GM12891 (cell line): ENCODE measurements around the gene OSM.

Experiments
- DNase-seq: peaks from one replicate; pipeline ENCODE4 v3.0.0; 2011; ENCODE audit warnings: low spot score; ENCODE audit not compliant: insufficient read length
- FAIRE-seq: peaks from 2 replicates; lab custom pipeline; 2011; peaks lifted over from hg19 to GRCh38; lab: Jason Lieb, UNC
- PAX5 ChIP-seq: IDR thresholded peaks from 2 replicates; pipeline ENCODE4 v1.6.1; 2011; ENCODE audit warnings: low read length, moderate library complexity, mild to moderate bottlenecking; ENCODE audit not compliant: insufficient read depth, severe bottlenecking
- POLR2A ChIP-seq: IDR thresholded peaks from 2 replicates; pipeline ENCODE4 v1.6.1; 2011; ENCODE audit warnings: low read depth, low read length, control low read depth
- POLR2AphosphoS5 ChIP-seq: IDR thresholded peaks from 2 replicates; pipeline ENCODE4 v1.6.1; 2011; ENCODE audit warnings: low read depth, low read length, control low read depth
- POU2F2 ChIP-seq: IDR thresholded peaks from 2 replicates; pipeline ENCODE4 v1.6.1; 2011; ENCODE audit warnings: low read depth, mild to moderate bottlenecking, control low read depth, low read length, moderate library complexity
- SPI1 ChIP-seq: IDR thresholded peaks from 2 replicates; pipeline ENCODE4 v1.6.1; 2011; ENCODE audit warnings: low read depth, low read length, control low read depth
- TAF1 ChIP-seq: IDR thresholded peaks from 2 replicates; pipeline ENCODE4 v1.6.1; 2011; ENCODE audit warnings: low read depth, low read length, control low read depth

Gene OSM

GRCh38 chr22:30285176-30285845 is 18.7 kb upstream of the OSM start:
- TF ChIP-seq PAX5, result no peak
- FAIRE-seq (no peak), DNase-seq (no peak)

DNA sequence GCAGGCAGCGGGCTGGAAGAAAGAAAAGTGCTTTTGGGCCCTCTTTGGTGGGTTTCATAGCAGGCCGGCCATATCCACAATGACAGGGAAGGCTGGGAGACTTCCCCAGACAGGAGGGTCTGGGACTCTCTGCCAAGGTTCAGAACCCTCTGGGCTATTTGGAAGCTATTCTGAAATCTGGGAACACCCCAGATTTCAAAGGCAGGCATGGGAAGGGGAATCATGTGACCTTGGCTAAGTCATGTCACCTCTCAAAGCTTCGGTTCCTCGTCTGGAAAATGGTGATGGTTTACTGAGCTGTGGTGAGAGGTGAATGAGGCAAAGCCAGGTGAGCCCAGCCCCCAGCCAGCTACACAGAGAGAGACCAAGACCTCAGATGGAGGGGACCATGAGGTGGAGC is 18.0 kb upstream of the OSM start:
- no peak for TF ChIP-seq POU2F2
- no peak for TF ChIP-seq SPI1
- TF ChIP-seq TAF1, result no peak
- TF ChIP-seq POLR2A, result no peak
- no peak for TF ChIP-seq POLR2AphosphoS5
- no peak for TF ChIP-seq PAX5
- FAIRE-seq (no peak), DNase-seq (no peak)

GRCh38 chr22:30284172-30284571 is 17.5 kb upstream of the OSM start:
- DNase-seq (no peak), FAIRE-seq (no peak)
- no peak for TF ChIP-seq TAF1

DNA sequence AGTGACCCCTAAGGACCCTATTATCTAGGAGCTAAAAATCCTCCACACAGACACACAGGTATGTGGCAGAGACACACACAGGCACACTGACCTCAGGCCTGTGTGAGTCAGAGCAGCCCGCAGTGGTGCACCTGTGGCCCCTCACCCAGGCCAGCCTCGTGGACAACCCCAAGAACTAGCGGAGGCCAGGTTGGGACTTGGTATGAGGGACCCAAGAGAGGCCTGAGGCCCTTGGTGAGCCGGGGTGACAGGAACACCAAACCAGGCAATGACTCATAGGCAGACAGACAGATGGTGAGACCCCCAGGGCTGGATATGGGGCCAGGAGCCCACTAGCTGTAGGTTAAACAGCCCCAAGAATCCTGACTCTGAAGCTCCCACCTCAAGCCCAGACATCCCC is 16.7 kb upstream of the OSM start:
- FAIRE-seq, result no peak
- no peak for DNase-seq

GRCh38 chr22:30282616-30283046 is 16.0 kb upstream of the OSM start:
- TF ChIP-seq POU2F2 (no peak), TAF1 (no peak), POLR2A (no peak), POLR2AphosphoS5 (no peak), PAX5 (no peak), SPI1 (no peak)
- FAIRE-seq (no peak), DNase-seq (no peak)

More for the DNA sequence above, 16.7 kb upstream of the OSM start:
- TF ChIP-seq TAF1, result no peak
- no peak for TF ChIP-seq POLR2AphosphoS5
- TF ChIP-seq POU2F2, result no peak
- no peak for TF ChIP-seq PAX5
- TF ChIP-seq POLR2A, result no peak
- no peak for TF ChIP-seq SPI1

DNA sequence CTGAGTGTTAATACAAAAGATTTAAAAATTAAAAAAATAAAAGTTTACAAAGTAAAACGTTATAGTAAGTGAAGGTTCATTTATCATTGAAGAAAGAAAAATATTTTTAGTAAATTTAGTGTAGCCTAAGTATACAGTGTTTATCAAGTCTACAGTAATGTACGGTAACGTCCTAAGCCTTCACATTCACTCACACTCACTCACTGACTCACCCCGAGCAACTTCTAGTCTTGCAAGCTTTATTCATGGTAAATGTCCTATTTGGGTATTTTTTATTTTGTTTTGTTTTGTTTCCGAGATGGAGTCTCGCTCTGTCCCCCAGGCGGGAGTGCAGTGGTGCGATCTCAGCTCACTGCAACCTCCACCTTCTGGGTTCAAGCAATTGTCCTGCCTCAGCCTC is 13.9 kb upstream of the OSM start:
- FAIRE-seq (peak; percentile 71), DNase-seq (no peak)
- TF ChIP-seq POLR2AphosphoS5, result no peak
- no peak for TF ChIP-seq POLR2A
- TF ChIP-seq SPI1, result no peak
- TF ChIP-seq TAF1, result no peak
- no peak for TF ChIP-seq PAX5
- no peak for TF ChIP-seq POU2F2

DNA sequence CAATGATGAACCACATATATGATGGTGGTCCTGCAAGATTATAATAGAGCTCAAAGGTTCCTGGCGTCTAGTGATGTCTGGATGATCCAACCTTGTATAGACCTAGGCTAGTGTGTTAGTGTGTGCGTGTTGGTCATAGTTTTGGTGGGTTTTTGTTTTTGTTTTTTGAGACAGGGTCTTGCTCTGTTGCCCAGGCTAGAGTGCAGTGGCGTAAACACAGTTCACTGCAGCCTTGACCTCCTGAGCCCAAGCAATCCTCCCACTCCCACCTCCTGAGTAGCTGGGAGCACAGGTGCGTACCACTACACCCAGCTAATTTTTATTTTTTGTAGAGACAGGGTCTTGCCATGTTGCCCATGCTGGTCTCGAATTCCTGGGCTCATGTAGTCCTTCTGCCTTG is 13.3 kb upstream of the OSM start:
- DNase-seq, result no peak
- no peak for FAIRE-seq
- no peak for TF ChIP-seq TAF1
- TF ChIP-seq PAX5, result no peak
- no peak for TF ChIP-seq SPI1
- TF ChIP-seq POLR2AphosphoS5, result no peak
- TF ChIP-seq POU2F2, result no peak
- TF ChIP-seq POLR2A, result no peak

- no peak for TF ChIP-seq SPI1
- TF ChIP-seq TAF1, result no peak
- no peak for TF ChIP-seq POLR2AphosphoS5
- TF ChIP-seq PAX5, result no peak
- no peak for TF ChIP-seq POU2F2
- no peak for TF ChIP-seq POLR2A
- DNase-seq (no peak), FAIRE-seq (no peak)
These were observed 12.6 kb upstream of the OSM start for GRCh38 chr22:30279046-30279788.

GRCh38 chr22:30277547-30278344 is 11.1 kb upstream of the OSM start:
- TF ChIP-seq TAF1 (no peak), SPI1 (no peak), PAX5 (no peak), POU2F2 (no peak), POLR2AphosphoS5 (no peak), POLR2A (no peak)
- FAIRE-seq (no peak), DNase-seq (no peak)

DNA sequence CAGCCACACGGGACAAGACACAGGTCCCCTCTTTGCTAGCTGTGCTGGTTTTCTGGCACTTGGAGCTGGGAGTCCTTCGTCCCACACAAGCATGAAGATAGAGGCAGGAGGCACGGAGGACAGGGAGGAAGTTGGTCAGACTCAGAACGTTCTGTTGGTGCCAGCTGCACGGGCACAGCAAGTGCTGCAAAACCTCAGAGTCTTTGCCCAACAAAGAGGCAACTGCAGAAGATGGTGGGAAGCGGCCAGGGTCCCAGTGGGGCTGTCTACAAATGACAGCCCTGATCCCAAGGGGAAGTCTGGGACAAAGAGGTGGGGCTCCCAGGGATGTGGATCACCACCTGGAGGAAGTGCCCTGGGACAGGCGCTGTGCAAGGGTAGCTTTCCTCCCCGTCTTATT is 9.4 kb upstream of the OSM start:
- no peak for FAIRE-seq
- DNase-seq, result no peak
- TF ChIP-seq POLR2A (no peak), PAX5 (no peak), TAF1 (no peak), POLR2AphosphoS5 (no peak), POU2F2 (no peak), SPI1 (no peak)
